HG03108 (cell line): ENCODE results near the gene HNRNPUL1.
"Not testable (repeated sequence)": the region's sequence is repeated elsewhere in the genome, so short reads cannot be mapped to it uniquely, and the experiment has no call there.

Source experiments
- ATAC-seq: cut with Tn5 transposase; IDR thresholded peaks from one replicate; pipeline ENCODE4 v1.9.1; 2021; ENCODE audit warnings: moderate library complexity; ENCODE audit not compliant: unreplicated experiment

HNRNPUL1 gene

DNA sequence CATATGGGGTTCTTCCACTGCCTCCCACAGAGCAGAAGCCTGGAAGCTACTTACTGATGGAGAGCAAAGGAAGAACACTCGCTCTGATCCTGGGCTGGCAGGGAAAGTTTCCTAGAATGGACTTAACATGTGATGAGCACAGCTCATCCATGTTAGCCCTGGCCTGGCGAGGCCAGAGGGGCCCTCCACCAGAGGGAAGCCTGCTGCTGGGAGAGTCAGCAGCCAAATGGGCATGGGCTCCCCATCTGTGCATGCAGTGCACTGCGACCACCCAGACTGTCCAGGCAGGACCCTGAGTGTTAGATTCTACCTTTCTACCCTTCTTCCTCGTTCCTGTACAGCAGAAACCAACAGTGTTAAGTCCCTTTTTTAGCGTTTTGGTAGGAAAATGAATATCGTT, 8.9 kb downstream of the HNRNPUL1 start:
- ATAC-seq, result no peak

DNA sequence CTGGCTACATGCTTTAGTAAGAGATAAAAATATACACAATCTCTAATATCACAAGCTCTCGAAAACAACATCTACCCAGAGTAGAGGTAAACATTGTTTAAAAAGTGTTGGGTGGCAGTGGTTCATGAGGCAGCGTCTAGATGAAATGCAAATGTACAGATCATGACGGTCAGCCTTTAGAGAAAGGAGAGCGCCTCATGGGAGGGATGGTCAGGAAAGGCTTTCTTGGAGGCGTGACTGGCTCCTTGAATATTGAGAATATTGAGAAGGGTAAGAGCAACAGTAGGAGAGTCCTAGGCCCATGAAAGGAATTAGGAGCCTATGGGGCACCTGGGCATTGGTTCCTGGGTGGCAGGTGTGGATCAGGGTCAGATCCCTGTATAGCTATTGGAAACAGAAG, 10.6 kb downstream of the HNRNPUL1 start:
- ATAC-seq, result no peak

DNA sequence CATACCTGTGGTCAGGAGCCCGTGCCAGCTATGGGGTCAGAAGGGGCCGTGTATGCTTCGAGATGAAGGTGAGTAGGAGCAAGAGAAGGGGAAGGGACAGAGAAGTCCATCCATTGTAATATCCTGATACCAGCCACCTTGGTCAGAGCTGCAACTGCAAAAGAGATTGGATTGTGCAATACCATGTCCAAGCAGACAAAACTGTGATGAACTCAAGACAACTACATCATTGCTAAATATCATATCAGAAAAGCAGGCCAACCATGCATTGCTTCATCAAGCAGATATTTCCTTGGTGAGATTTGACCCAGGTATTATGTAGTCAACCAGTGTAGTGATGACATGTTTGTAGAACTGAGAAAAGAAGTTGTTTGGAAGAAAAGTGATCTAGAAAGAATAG, 12.1 kb downstream of the HNRNPUL1 start:
- ATAC-seq, result no peak

DNA sequence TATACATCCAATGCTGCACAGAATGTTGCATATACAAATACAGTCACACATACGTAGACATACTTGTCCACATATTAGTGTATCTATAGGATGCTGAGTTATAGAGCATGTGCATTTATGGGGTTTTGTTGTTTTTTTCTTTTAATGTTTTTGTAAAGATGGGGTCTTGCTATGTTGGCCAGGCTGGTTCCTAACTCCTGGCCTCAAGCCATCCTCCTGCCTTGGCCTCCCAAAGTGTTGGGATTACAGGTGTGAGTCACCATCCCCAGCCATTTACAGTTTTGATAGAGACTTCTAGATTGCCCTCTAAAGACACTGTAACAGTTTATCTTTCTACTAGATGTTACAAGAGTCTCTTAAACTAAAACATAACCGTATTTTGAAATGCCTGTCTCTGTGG, 14.3 kb downstream of the HNRNPUL1 start:
- ATAC-seq, result no peak

DNA sequence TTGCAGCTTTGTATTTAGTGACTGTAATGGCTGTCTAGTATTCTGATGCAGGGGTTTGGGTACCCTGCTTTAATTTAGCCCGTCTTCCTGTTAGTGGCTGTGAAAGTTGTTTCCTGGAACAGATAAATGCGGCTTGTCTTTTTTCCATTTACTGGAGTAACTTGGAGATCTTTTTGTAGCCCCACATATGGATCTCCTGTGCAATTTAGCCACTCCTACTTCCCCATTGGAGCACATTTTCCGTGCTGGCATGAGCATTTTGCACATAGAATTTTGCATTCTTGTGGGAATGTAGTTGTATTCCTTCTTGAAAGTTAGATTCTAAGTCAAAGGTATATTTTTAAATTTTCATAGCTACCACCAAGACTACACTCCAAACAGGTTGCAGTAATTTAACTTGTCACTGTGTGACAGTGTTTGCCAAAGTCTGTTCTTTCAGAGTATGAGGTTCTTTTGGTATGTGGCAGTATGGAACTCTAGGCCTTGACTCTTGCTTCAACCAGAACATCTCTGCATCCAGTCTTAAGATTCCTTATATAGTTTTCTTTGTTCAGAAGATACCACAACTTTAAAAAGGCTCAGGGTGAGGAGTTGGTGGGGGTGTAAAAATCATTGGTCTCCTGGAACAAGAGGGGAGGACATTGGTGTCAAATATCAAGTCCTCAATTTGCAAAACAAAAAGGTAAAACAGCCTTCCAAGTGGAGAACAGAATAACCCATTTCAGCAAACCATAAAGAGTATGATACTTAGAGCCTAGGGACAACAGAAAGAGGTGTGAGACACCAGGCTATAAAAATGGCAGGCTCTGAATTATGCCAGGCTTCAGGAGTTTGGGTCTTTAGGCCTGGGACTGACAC, 24.7 kb downstream of the HNRNPUL1 start:
- no peak for ATAC-seq

DNA sequence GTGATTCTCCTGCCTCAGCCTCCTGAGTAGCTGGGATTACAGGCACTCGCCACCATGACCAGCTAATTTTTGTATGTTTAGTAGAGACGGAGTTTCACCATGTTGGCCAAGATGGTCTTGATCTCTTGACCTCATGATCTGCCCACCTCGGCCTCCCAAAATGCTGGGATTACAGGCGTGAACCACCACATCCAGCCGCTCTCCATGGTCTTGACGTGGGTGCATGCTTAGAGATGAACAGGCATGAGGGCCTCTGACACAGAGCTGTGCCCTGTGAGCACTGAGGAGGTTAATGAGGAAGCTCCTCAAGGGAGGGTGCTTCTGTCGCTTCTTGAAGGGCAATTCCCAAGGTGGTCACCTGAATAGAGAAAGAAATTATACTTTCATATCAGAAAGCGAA, 25.6 kb downstream of the HNRNPUL1 start:
- ATAC-seq, result not testable (repeated sequence)

DNA sequence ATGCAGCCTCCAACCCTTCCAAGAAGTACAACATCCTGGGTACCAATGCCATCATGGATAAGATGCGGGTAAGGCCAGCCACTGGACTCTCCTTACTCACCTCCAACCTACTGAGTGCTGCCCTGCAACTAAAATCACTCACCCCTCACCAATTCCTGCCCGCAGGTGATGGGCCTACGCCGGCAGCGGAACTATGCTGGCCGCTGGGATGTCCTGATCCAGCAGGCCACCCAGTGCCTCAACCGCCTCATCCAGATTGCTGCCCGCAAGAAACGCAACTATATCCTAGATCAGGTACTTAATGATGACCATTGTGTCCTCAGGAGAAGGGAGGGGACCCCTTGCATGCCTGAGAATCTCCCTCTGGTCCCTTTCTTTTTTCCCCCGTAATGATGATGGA, 30.2 kb downstream of the HNRNPUL1 start:
- ATAC-seq, result no peak

DNA sequence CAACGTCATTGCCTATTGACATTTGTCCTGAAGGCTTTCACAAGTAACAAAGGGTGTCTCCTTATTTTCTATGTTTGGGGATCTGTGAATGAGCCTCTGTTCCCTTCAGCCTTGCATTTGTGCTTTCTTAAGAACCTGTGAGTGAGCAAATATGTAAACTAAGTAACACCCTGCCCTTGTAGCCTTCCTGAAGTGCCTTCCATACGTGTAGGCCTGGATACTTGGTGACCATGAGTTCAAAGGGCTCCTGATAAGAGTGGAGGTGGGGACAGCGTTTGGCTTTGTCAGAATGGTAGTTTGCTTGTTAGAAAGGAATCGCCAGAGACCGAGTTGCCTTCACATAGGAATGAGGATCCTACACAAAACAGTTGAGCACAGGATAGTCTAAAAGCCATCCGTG, 31.3 kb downstream of the HNRNPUL1 start:
- no peak for ATAC-seq

DNA sequence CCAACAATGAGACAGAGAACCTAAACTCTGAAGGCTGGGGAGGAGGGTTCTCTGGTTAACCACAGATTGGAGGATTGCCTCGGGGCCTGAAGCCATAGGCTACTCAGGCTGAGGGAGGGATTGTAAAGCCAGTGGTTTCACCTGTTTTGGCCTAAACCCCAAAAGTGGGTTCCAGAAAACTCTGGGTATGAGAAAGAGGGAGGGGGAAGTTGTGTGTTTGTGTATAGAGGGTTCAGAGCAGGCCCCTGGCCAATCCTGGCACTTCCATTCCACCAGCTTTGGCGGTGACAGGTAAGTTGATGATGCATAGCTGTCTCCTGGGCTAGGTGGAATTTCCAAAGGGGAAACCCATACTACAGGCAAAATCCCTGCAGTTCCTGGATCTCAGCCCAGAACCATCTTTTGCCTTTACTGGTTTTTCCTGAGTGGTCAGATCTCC, 32.3 kb downstream of the HNRNPUL1 start:
- ATAC-seq, result no peak

DNA sequence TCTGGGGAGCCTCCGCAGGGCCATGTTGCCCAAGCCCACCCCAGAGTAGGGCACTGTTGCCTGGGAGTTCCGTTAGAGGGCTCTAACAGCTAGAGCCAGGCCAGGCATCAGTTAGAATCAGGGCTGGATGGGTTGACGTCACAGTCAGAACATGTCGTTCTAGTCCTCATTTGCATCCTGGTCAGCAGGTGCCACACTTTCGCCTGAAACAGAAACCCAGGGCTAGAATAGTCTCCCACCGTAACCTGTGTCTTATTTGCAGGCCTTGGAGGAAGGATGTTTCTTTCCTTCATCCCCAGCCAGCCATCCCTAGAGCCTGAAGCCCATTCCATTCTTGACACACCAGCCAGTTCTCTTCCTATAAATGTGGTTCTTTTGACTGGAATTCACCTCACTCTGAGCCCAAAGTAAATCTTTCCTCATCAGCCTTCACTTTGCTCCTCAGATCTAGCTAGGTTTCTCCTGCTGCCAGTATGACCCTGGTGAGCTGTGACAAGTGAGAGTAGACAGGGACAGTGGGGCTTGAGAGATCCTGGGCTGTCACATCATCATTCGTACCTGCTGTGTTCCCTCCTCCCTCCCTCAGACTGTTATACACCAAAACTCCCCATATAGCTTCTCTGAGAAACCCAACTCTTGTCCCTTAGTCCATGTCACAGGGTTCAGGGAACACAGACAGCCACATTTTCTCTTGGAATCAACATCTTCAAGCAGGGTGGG, 33.6 kb downstream of the HNRNPUL1 start:
- peak; percentile 74 for ATAC-seq

DNA sequence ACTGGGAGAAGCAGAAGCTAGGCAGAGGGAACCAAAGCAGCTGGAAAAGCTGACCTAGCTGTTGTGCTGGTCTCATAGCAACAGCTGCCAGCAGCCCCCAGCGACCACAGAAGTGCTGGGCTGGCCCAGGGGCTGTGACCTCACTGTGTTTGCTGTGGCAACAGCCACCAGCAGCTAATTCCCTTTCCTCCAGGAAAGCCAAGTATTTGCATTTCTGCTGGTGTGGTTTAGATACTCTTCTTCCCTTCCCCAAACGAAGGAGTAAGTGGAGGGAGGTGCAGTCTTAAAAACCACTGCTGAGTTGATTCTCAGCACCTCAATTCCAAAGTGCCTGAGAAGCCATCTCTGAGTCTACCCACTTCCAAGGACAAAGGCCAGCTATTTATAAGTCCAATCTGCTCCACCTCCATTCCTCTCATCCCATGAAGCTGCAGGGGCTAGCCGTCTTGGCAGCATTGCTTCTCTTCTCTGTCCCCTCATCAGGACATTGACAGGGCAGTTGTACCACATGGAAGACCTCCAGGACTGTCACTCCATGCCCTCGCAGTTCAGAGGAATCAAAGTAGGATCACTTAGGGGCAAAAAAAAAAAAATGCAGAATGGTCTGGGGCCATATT, 34.3 kb downstream of the HNRNPUL1 start:
- no peak for ATAC-seq

DNA sequence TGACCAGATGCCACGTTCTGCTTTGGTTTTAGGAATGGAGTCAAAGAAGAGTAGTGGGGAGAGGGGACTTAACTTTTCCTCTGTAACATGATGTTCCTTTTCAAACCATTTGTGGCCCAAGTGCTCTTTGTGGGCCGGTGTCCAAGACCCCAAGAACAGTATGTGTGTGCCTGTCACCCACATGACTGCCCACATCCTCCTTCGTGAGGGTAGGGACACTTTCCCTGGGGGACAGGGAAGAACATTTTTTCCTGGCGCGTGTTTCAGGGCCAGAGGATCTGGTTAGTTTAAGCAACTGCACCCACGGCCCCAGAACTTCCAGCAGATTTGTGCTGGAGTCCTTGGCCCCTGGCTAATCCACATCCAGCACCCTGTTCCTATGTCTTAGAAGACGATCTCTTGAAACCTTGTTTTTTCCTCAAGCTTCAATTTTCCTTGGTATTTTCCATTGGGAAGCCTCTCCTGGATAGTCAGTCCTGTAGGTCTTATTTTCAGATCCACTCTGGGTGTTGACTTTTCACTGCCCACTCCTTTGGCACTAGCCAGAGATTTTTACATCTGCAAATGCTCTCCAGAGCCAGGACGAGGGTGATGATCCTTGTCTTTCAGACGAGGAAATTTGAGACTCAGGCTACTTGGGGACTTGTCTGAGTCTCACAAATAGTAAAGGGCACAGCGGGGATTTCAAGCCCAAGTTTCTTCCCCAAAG, 35.0 kb downstream of the HNRNPUL1 start:
- no peak for ATAC-seq

DNA sequence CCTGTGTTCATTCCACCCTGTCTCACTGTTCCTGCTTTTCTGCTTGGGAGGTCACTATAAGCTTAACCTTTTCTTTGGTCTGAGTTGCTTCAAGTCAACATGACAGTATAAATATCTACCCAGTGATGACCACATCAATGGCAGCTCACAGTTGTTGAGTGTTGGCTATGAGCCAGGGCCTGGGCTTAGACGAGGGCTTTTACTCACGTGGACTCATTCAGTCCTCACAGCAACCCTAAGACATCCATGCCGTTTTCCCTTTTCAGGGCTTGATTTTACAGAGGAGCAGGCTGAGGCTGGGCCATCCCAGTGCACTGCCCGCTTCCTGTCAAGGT, 35.5 kb downstream of the HNRNPUL1 start:
- no peak for ATAC-seq

DNA sequence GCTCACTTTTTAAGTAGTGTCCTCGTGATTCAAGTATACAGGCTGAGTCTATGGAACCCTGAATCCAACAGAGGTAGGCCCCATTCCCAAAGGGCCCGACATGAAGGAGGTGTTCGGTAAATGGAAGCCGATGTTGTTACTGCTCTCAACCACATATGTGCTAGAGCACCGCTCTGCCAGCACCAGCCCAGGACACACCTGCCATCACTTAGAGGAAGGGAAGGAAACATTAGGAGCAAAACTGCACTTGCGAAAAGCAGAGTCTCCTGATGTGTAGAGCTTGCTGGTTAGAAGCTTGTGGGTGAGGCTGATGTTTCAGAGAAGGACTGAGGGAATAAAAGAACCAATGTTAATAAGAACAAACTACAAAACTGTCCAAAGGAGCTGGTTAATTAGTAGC, 36.4 kb downstream of the HNRNPUL1 start:
- no peak for ATAC-seq

DNA sequence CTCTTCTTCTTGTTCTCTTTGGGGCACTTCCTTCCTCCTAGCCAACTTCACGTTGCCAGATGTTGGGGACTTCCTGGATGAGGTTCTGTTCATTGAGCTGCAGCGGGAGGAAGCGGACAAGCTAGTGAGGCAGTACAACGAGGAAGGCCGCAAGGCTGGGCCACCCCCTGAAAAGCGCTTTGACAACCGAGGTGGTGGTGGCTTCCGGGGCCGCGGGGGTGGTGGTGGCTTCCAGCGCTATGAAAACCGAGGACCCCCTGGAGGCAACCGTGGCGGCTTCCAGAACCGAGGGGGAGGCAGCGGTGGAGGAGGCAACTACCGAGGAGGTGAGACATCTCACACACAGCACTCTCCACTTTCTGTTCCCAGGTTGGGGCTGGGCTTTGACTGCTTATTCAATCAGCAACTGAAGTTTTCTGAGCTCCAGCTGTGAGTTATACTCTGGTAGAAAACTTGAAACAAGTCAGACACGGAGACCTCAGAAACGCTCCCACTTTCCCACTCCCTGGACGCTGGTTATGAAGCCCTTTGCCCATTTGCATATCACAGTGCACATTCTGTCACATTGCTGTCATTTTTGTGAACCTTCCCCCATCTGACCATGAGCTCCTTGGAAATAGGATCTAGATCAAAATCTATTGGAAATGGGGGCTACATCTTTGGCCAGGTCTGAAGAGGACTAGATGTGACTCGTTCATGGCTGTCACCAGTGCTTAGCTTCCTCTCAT, 38.6 kb downstream of the HNRNPUL1 start:
- no peak for ATAC-seq

DNA sequence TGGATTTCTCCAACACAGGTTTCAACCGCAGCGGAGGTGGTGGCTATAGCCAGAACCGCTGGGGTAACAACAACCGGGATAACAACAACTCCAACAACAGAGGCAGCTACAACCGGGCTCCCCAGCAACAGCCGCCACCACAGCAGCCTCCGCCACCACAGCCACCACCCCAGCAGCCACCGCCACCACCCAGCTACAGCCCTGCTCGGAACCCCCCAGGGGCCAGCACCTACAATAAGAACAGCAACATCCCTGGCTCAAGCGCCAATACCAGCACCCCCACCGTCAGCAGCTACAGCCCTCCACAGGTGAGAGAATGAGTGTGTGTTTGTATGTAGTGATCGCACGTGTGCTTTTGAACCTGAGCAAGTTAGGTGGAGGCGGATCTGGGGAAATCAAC, 39.8 kb downstream of the HNRNPUL1 start:
- no peak for ATAC-seq

DNA sequence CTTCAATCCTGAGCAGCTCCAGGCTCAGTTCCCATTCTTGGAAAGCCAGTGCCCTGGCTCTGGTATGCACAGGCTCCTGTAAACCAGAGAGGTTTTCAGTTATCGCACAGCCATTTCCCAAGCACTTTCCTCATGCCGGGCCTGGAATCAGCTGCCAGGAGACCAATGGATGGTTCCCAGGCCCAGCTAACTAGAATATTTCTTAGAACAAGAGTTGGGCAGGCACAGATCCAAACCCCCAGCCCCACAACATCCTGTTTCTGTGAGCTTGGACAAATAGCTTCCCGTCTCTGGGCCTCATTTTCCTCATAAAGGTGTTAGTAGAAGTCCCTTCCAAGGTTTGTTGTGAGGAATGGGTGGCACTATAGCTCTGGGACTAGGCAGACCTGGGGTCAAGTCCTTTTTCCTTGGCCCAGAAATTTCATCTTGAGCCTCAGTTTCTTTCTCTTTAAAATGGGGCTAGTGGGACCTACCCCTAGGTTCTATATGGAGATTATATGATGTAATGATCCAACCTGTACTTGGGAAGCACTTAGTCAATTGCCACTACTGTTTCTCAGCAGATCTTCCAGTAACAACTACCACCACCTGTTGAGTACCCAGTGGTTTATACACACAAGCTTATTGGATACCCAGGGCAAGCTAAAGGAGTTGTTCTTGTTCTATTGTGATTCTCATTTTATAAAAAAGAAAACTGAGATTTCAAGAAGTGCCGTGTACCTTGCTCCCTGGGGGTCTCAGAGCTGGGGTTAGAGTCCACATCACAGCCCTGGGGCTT, 40.7 kb downstream of the HNRNPUL1 start:
- no peak for ATAC-seq

DNA sequence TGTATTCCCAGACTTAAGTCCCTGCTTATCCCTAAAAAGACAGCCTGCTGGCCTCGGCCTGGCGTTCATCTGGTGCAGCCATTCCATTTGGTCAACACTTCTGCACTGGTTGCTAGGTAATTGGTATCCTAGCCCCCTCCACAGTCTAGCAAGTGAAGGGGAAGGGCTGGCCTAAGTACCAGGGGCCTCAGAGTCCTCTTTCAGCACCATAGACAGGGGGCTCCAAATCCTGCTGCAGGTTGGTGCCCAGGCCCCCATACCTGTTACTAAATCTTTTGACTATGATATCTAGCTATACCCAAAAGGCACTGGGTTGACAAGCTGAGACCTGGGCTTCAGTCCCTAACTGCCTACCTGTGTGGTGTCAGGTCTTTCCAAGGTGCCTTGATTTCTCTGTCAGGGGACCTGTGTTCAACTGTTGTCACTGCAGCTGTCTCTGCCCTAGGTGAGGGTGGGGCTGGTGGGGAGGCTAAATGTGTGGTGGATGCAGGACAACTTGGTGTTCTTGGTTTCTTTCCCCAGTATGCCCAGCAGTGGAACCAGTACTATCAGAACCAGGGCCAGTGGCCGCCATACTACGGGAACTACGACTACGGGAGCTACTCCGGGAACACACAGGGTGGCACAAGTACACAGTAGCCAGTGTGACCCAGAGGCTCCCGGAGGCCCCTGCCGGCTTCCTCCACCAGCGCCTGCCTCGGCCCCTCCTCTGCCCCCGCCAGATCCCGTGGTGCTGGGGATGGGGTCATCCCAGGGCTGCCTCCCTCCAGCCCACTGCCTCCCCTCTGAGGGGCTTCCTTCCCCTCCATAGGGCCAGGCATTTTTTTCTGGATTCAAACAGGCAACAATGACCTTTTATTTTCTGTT, 42.0 kb downstream of the HNRNPUL1 start:
- ATAC-seq, result no peak
